ENCODE results near the gene MAML3.

Gene MAML3

GRCh38 chr4:139933541-139933940 is 220.4 kb downstream of the MAML3 start:
- TF ChIP-seq CTCF (IDR thresholded peaks at IDR 0.05; ENCODE audit: poor library complexity, severe bottlenecking), result no peak
- no peaks in the 10 kb centered on the region for H3K9me3 ChIP-seq (ENCODE audit: severe bottlenecking)
- H3K4me3 ChIP-seq (ENCODE audit: severe bottlenecking), result no peak overlapping the region
- H3K27me3 ChIP-seq (ENCODE audit: insufficient read depth, poor library complexity, severe bottlenecking), result no peaks in the 10 kb centered on the region
- H3K27ac ChIP-seq (ENCODE audit: poor library complexity, severe bottlenecking), result no peak overlapping the region
- DNase-seq (ENCODE audit: low spot score) (no peak), ATAC-seq (ENCODE audit: low read depth) (no peak)
- H3K36me3 ChIP-seq (ENCODE audit: low read depth), result no peaks in the 10 kb centered on the region
- H3K4me1 ChIP-seq (ENCODE audit: insufficient read depth, poor library complexity, severe bottlenecking), result no peaks in the 10 kb centered on the region

GRCh38 chr4:139933104-139933503 is 220.9 kb downstream of the MAML3 start:
- no peak overlapping the region for H3K4me3 ChIP-seq (ENCODE audit: severe bottlenecking)
- no peaks in the 10 kb centered on the region for H3K4me1 ChIP-seq (ENCODE audit: insufficient read depth, poor library complexity, severe bottlenecking)
- ATAC-seq (ENCODE audit: low read depth) (no peak), DNase-seq (ENCODE audit: low spot score) (no peak)
- no peaks in the 10 kb centered on the region for H3K9me3 ChIP-seq (ENCODE audit: severe bottlenecking)
- no peaks in the 10 kb centered on the region for H3K27me3 ChIP-seq (ENCODE audit: insufficient read depth, poor library complexity, severe bottlenecking)
- no peak overlapping the region for H3K27ac ChIP-seq (ENCODE audit: poor library complexity, severe bottlenecking)
- no peaks in the 10 kb centered on the region for H3K36me3 ChIP-seq (ENCODE audit: low read depth)
- no peak for TF ChIP-seq CTCF (IDR thresholded peaks at IDR 0.05; ENCODE audit: poor library complexity, severe bottlenecking)

GRCh38 chr4:139924782-139925181 is 229.2 kb downstream of the MAML3 start:
- H3K4me1 ChIP-seq (ENCODE audit: insufficient read depth, poor library complexity, severe bottlenecking), result no peaks in the 10 kb centered on the region
- no peak for ATAC-seq (ENCODE audit: low read depth)
- no peak overlapping the region for H3K27ac ChIP-seq (ENCODE audit: poor library complexity, severe bottlenecking)
- no peaks in the 10 kb centered on the region for H3K27me3 ChIP-seq (ENCODE audit: insufficient read depth, poor library complexity, severe bottlenecking)
- no peak overlapping the region for H3K4me3 ChIP-seq (ENCODE audit: severe bottlenecking)
- no peak for DNase-seq (ENCODE audit: low spot score)
- H3K9me3 ChIP-seq (ENCODE audit: severe bottlenecking), result peaks cover 2% of the 10 kb centered on the region
- no peaks in the 10 kb centered on the region for H3K36me3 ChIP-seq (ENCODE audit: low read depth)
- no peak for TF ChIP-seq CTCF (IDR thresholded peaks at IDR 0.05; ENCODE audit: poor library complexity, severe bottlenecking)

GRCh38 chr4:139922406-139923024 is 231.5 kb downstream of the MAML3 start:
- no peak overlapping the region for H3K4me3 ChIP-seq (ENCODE audit: severe bottlenecking)
- ATAC-seq (ENCODE audit: low read depth), result no peak
- no peaks in the 10 kb centered on the region for H3K4me1 ChIP-seq (ENCODE audit: insufficient read depth, poor library complexity, severe bottlenecking)
- no peaks in the 10 kb centered on the region for H3K27me3 ChIP-seq (ENCODE audit: insufficient read depth, poor library complexity, severe bottlenecking)
- H3K9me3 ChIP-seq (ENCODE audit: severe bottlenecking), result peaks cover 2% of the 10 kb centered on the region
- no peak for TF ChIP-seq CTCF (IDR thresholded peaks at IDR 0.05; ENCODE audit: poor library complexity, severe bottlenecking)
- H3K36me3 ChIP-seq (ENCODE audit: low read depth), result no peaks in the 10 kb centered on the region
- H3K27ac ChIP-seq (ENCODE audit: poor library complexity, severe bottlenecking), result no peak overlapping the region
- DNase-seq (ENCODE audit: low spot score), result no peak

- Histone ChIP-seq H3K9me3 (ENCODE audit: severe bottlenecking) (peaks cover 2% of the 10 kb centered on the region), H3K4me1 (ENCODE audit: insufficient read depth, poor library complexity, severe bottlenecking) (no peaks in the 10 kb centered on the region), H3K4me3 (ENCODE audit: severe bottlenecking) (no peak overlapping the region), H3K36me3 (ENCODE audit: low read depth) (no peaks in the 10 kb centered on the region), H3K27ac (ENCODE audit: poor library complexity, severe bottlenecking) (no peak overlapping the region), H3K27me3 (ENCODE audit: insufficient read depth, poor library complexity, severe bottlenecking) (no peaks in the 10 kb centered on the region)
- no peak for DNase-seq (ENCODE audit: low spot score)
- TF ChIP-seq CTCF (IDR thresholded peaks at IDR 0.05; ENCODE audit: poor library complexity, severe bottlenecking), result no peak
- ATAC-seq (ENCODE audit: low read depth), result no peak
These were observed 232.4 kb downstream of the MAML3 start for GRCh38 chr4:139921429-139922184.

All from RWPE2 (cell line).